ENCODE data around the gene CILP2.
A peak's percentile ranks its signal among the peaks of the same experiment; 100 is the strongest.

CILP2 gene

GRCh38 chr19:19505669-19506326 is 32.3 kb upstream of the CILP2 start:
- no peak for DNase-seq (ENCODE audit: low read depth)

GRCh38 chr19:19506592-19506991 is 31.5 kb upstream of the CILP2 start:
- DNase-seq (ENCODE audit: low read depth): no peak

- no peak for DNase-seq (ENCODE audit: low read depth)
These were observed 30.7 kb upstream of the CILP2 start for GRCh38 chr19:19507354-19507753.

- DNase-seq (ENCODE audit: low read depth): no peak
These were observed 29.8 kb upstream of the CILP2 start for GRCh38 chr19:19508217-19508616.

- no peak for DNase-seq (ENCODE audit: low read depth)
These were observed 27.6 kb upstream of the CILP2 start for GRCh38 chr19:19510432-19510831.

GRCh38 chr19:19513682-19514081 is 24.4 kb upstream of the CILP2 start:
- no peak for DNase-seq (ENCODE audit: low read depth)

GRCh38 chr19:19514215-19514657 is 23.8 kb upstream of the CILP2 start:
- no peak for DNase-seq (ENCODE audit: low read depth)

GRCh38 chr19:19514881-19515641 is 23.0 kb upstream of the CILP2 start, which contains the start of gene TSSK6:
Gene TSSK6, minus strand, starts transcription at chr19:19515548. Its CDS starts 121 bp downstream, at chr19:19515427.
- no peak for DNase-seq (ENCODE audit: low read depth)

GRCh38 chr19:19515642-19516519 is 22.2 kb upstream of the CILP2 start, which contains the start of gene NDUFA13:
Gene NDUFA13, plus strand, starts transcription at chr19:19516225. Its CDS starts 14 bp downstream, at chr19:19516239.
- peak; percentile 93 for DNase-seq (ENCODE audit: low read depth)

- no peak for DNase-seq (ENCODE audit: low read depth)
These were observed 20.8 kb upstream of the CILP2 start for GRCh38 chr19:19517235-19517619.

- no peak for DNase-seq (ENCODE audit: low read depth)
These were observed 17.1 kb upstream of the CILP2 start for GRCh38 chr19:19520989-19521388.

GRCh38 chr19:19523177-19523576 is 14.9 kb upstream of the CILP2 start:
- DNase-seq (ENCODE audit: low read depth): no peak

GRCh38 chr19:19524053-19524452 is 14.0 kb upstream of the CILP2 start:
- DNase-seq (ENCODE audit: low read depth): no peak

- DNase-seq (ENCODE audit: low read depth): no peak
These were observed 12.3 kb upstream of the CILP2 start for GRCh38 chr19:19525611-19526380.

- DNase-seq (ENCODE audit: low read depth): no peak
These were observed 11.3 kb upstream of the CILP2 start for GRCh38 chr19:19526581-19527370.

- DNase-seq (ENCODE audit: low read depth): no peak
These were observed 10.8 kb upstream of the CILP2 start for GRCh38 chr19:19527371-19527656.

- no peak for DNase-seq (ENCODE audit: low read depth)
These were observed 10.1 kb upstream of the CILP2 start for GRCh38 chr19:19527674-19528625.

GRCh38 chr19:19528721-19529490 is 9.2 kb upstream of the CILP2 start, which contains the start of gene YJEFN3:
Gene YJEFN3, plus strand, starts transcription at chr19:19528911. Its CDS starts 22 bp downstream, at chr19:19528933.
- DNase-seq (ENCODE audit: low read depth): no peak

Measured in stimulated activated CD8-positive, alpha-beta memory T cell treated with anti-CD3 and anti-CD28 coated beads, Interleukin-7, amount 100 ng/mL, for 24 hours (primary cell).